Measurements from ENCODE around the gene DSC2.
"Not testable (repeated sequence)": the region's sequence is repeated elsewhere in the genome, so short reads cannot be mapped to it uniquely, and the experiment has no call there.

DSC2 gene

GRCh38 chr18:31102025-31102684 lies at the start of gene DSC2:
Gene DSC2, minus strand, starts transcription at chr18:31102421. Its CDS starts 450 bp downstream, at chr18:31101971.
- Histone ChIP-seq H3K9ac (ENCODE audit: low read length) (peak within 1 kb of the TSS; percentile 83), H3K4me3 (ENCODE audit: low read depth, low read length) (peak within 1 kb of the TSS; percentile 86), H3K27ac (ENCODE audit: low read depth, low read length) (peak within 1 kb of the TSS; percentile 97), H3K4me1 (ENCODE audit: control insufficient read depth, insufficient read depth, low read length) (peaks cover 23% of the 10 kb centered on the region), H3K9me3 (ENCODE audit: control insufficient read depth, insufficient read depth, low read depth, low read length) (no peaks in the 10 kb centered on the region), H3K27me3 (ENCODE audit: control insufficient read depth, insufficient read depth, low read length) (no peaks in the 10 kb centered on the region), H3K36me3 (ENCODE audit: control insufficient read depth, insufficient read depth, low read length) (no peaks in the 10 kb centered on the region)

GRCh38 chr18:31149351-31149750 lies 47.1 kb upstream of the DSC2 start:
- H3K27ac ChIP-seq (ENCODE audit: low read depth, low read length): no peak overlapping the region
- H3K4me3 ChIP-seq (ENCODE audit: low read depth, low read length): no peak overlapping the region
- H3K9me3 ChIP-seq (ENCODE audit: control insufficient read depth, insufficient read depth, low read depth, low read length): peaks cover 2% of the 10 kb centered on the region; the same call in 1 of the 2 replicates
- H3K36me3 ChIP-seq (ENCODE audit: control insufficient read depth, insufficient read depth, low read length): no peaks in the 10 kb centered on the region
- no peaks in the 10 kb centered on the region for H3K4me1 ChIP-seq (ENCODE audit: control insufficient read depth, insufficient read depth, low read length)
- H3K9ac ChIP-seq (ENCODE audit: low read length): no peak overlapping the region
- H3K27me3 ChIP-seq (ENCODE audit: control insufficient read depth, insufficient read depth, low read length): no peaks in the 10 kb centered on the region

- no peaks in the 10 kb centered on the region for H3K27me3 ChIP-seq (ENCODE audit: control insufficient read depth, insufficient read depth, low read length)
- no peak overlapping the region for H3K4me3 ChIP-seq (ENCODE audit: low read depth, low read length)
- H3K9me3 ChIP-seq (ENCODE audit: control insufficient read depth, insufficient read depth, low read depth, low read length): peaks cover 2% of the 10 kb centered on the region; the same call in 1 of the 2 replicates
- no peaks in the 10 kb centered on the region for H3K4me1 ChIP-seq (ENCODE audit: control insufficient read depth, insufficient read depth, low read length)
- H3K27ac ChIP-seq (ENCODE audit: low read depth, low read length): no peak overlapping the region
- H3K9ac ChIP-seq (ENCODE audit: low read length): no peak overlapping the region
- no peaks in the 10 kb centered on the region for H3K36me3 ChIP-seq (ENCODE audit: control insufficient read depth, insufficient read depth, low read length)
These were observed 46.4 kb upstream of the DSC2 start for GRCh38 chr18:31148600-31148999.

DNA sequence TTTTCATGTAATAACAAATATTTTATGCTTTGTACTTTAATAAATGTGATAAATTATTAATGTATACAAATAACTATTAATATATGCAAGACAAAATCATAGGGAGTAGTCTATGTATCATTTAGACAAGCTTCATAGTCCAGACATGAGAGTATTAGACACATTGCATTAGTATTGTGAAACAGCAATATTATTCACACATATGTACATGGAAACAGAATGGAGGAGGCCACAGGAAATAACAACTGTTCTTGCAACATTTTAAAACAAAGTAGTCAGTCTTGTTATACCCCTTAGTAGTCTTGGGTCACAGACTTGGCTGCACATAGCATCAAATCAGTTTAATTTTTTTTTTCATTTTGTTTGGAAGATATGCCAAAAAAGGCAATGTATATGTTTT lies 44.6 kb upstream of the DSC2 start:
- Histone ChIP-seq H3K4me1 (ENCODE audit: control insufficient read depth, insufficient read depth, low read length) (no peaks in the 10 kb centered on the region), H3K27ac (ENCODE audit: low read depth, low read length) (no peak overlapping the region), H3K9ac (ENCODE audit: low read length) (no peak overlapping the region), H3K27me3 (ENCODE audit: control insufficient read depth, insufficient read depth, low read length) (no peaks in the 10 kb centered on the region), H3K36me3 (ENCODE audit: control insufficient read depth, insufficient read depth, low read length) (no peaks in the 10 kb centered on the region), H3K4me3 (ENCODE audit: low read depth, low read length) (no peak overlapping the region), H3K9me3 (ENCODE audit: control insufficient read depth, insufficient read depth, low read depth, low read length) (peaks cover 2% of the 10 kb centered on the region; the same call in 1 of the 2 replicates)

- Histone ChIP-seq H3K27ac (ENCODE audit: low read depth, low read length) (no peak overlapping the region), H3K27me3 (ENCODE audit: control insufficient read depth, insufficient read depth, low read length) (no peaks in the 10 kb centered on the region), H3K4me1 (ENCODE audit: control insufficient read depth, insufficient read depth, low read length) (no peaks in the 10 kb centered on the region), H3K36me3 (ENCODE audit: control insufficient read depth, insufficient read depth, low read length) (no peaks in the 10 kb centered on the region), H3K9me3 (ENCODE audit: control insufficient read depth, insufficient read depth, low read depth, low read length) (no peaks in the 10 kb centered on the region), H3K9ac (ENCODE audit: low read length) (no peak overlapping the region), H3K4me3 (ENCODE audit: low read depth, low read length) (no peak overlapping the region)
These were observed 40.8 kb upstream of the DSC2 start for GRCh38 chr18:31143025-31143424.

- no peak overlapping the region for H3K9ac ChIP-seq (ENCODE audit: low read length)
- H3K36me3 ChIP-seq (ENCODE audit: control insufficient read depth, insufficient read depth, low read length): no peaks in the 10 kb centered on the region
- no peaks in the 10 kb centered on the region for H3K4me1 ChIP-seq (ENCODE audit: control insufficient read depth, insufficient read depth, low read length)
- no peaks in the 10 kb centered on the region for H3K27me3 ChIP-seq (ENCODE audit: control insufficient read depth, insufficient read depth, low read length)
- no peak overlapping the region for H3K4me3 ChIP-seq (ENCODE audit: low read depth, low read length)
- no peak overlapping the region for H3K27ac ChIP-seq (ENCODE audit: low read depth, low read length)
- H3K9me3 ChIP-seq (ENCODE audit: control insufficient read depth, insufficient read depth, low read depth, low read length): no peaks in the 10 kb centered on the region
These were observed 36.5 kb upstream of the DSC2 start for GRCh38 chr18:31138709-31139108.

DNA sequence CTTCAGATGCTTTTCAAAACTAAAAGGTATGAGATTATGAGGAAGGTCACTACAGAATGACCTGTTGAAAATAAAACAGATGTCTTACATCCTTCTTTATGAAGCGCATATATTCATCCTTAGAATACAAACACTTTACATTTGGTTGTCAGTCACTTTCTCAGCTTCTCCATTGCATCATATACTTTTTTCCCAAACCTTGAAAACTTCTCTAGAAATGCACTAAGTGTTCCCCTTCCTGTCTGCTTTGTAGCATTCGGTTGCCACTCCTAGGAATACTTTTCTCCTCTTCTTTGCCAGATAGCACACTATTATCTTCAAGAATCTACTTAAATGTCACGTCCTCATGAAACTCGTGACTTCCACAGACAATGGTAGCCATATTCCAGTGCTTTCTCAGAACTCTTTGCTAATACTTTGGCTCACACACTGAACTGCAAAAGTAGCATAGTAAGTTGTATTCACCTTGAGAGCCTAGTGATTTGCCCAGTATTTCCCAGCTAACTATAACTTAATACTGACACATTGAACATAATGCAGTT lies 32.8 kb upstream of the DSC2 start:
- Histone ChIP-seq H3K27me3 (ENCODE audit: control insufficient read depth, insufficient read depth, low read length) (no peaks in the 10 kb centered on the region), H3K4me1 (ENCODE audit: control insufficient read depth, insufficient read depth, low read length) (no peaks in the 10 kb centered on the region), H3K36me3 (ENCODE audit: control insufficient read depth, insufficient read depth, low read length) (no peaks in the 10 kb centered on the region), H3K4me3 (ENCODE audit: low read depth, low read length) (no peak overlapping the region), H3K9ac (ENCODE audit: low read length) (no peak overlapping the region), H3K27ac (ENCODE audit: low read depth, low read length) (no peak overlapping the region), H3K9me3 (ENCODE audit: control insufficient read depth, insufficient read depth, low read depth, low read length) (no peaks in the 10 kb centered on the region)

DNA sequence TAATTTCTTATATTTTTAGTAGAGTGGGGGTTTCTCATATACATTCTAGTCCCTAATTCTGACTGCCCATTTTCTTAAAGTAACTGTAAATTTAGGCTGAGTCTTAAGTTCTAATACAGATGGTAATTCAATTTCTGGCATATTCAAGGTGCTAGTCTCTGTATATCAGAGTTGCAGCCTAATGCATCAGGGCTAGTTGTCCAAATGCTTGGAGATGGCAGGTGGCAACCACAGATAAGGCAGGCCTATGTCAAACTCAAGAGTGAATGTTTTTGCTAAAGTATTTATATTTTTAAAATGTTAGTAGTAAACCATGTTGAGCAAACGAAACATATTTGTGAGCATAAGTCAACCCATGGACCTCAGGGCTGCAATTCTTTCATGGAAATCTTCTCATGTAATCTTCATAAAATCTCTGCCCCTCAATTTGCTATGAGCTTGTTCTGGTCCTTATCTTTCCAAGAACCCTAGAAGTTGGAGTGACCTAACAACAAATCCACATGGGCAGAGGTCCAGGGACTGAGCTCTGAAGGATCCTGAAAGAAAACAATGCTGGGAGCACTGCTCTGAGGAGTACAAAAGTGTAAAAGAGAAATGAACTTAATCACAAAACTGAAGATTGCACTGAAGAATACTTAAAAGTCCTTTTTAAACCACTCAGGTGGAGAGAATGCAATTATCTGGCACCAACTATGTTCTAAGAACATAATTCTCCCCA lies 27.3 kb upstream of the DSC2 start:
- Histone ChIP-seq H3K27ac (ENCODE audit: low read depth, low read length) (no peak overlapping the region), H3K27me3 (ENCODE audit: control insufficient read depth, insufficient read depth, low read length) (no peaks in the 10 kb centered on the region), H3K4me3 (ENCODE audit: low read depth, low read length) (no peak overlapping the region), H3K9ac (ENCODE audit: low read length) (no peak overlapping the region), H3K9me3 (ENCODE audit: control insufficient read depth, insufficient read depth, low read depth, low read length) (no peaks in the 10 kb centered on the region), H3K4me1 (ENCODE audit: control insufficient read depth, insufficient read depth, low read length) (no peaks in the 10 kb centered on the region), H3K36me3 (ENCODE audit: control insufficient read depth, insufficient read depth, low read length) (no peaks in the 10 kb centered on the region)

DNA sequence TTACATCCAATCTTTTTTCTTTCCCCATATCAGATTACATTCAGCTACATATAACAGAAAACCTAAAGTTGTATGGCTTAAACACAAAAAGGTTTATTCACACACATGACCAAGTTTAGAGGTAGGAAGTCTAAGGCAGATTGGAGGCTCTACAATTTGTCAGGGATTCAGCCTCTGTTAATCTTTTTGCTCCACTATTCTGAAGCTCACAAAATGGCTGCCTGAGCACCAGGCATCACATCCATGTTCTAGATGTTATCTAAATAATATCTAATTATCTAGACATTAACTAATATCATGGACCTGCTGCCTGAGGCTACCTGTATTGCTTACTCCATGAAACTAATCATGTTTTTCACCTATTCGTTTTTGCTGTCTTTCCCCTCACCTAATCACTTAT lies 23.7 kb upstream of the DSC2 start:
- H3K27ac ChIP-seq (ENCODE audit: low read depth, low read length): no peak overlapping the region
- no peaks in the 10 kb centered on the region for H3K27me3 ChIP-seq (ENCODE audit: control insufficient read depth, insufficient read depth, low read length)
- no peaks in the 10 kb centered on the region for H3K4me1 ChIP-seq (ENCODE audit: control insufficient read depth, insufficient read depth, low read length)
- H3K36me3 ChIP-seq (ENCODE audit: control insufficient read depth, insufficient read depth, low read length): no peaks in the 10 kb centered on the region
- no peak overlapping the region for H3K4me3 ChIP-seq (ENCODE audit: low read depth, low read length)
- no peaks in the 10 kb centered on the region for H3K9me3 ChIP-seq (ENCODE audit: control insufficient read depth, insufficient read depth, low read depth, low read length)
- H3K9ac ChIP-seq (ENCODE audit: low read length): no peak overlapping the region

GRCh38 chr18:31123125-31123524 lies 20.9 kb upstream of the DSC2 start:
- not testable (repeated sequence) for H3K27ac ChIP-seq (ENCODE audit: low read depth, low read length); H3K4me3 ChIP-seq (ENCODE audit: low read depth, low read length); H3K9me3 ChIP-seq (ENCODE audit: control insufficient read depth, insufficient read depth, low read depth, low read length); H3K4me1 ChIP-seq (ENCODE audit: control insufficient read depth, insufficient read depth, low read length); H3K27me3 ChIP-seq (ENCODE audit: control insufficient read depth, insufficient read depth, low read length); H3K9ac ChIP-seq (ENCODE audit: low read length); H3K36me3 ChIP-seq (ENCODE audit: control insufficient read depth, insufficient read depth, low read length)

- no peaks in the 10 kb centered on the region for H3K27me3 ChIP-seq (ENCODE audit: control insufficient read depth, insufficient read depth, low read length)
- no peak overlapping the region for H3K4me3 ChIP-seq (ENCODE audit: low read depth, low read length)
- H3K27ac ChIP-seq (ENCODE audit: low read depth, low read length): no peak overlapping the region
- no peak overlapping the region for H3K9ac ChIP-seq (ENCODE audit: low read length)
- H3K4me1 ChIP-seq (ENCODE audit: control insufficient read depth, insufficient read depth, low read length): 0 out of 2 replicates have a peak, but pooled peaks cover 4% of the 10 kb centered on the region
- no peaks in the 10 kb centered on the region for H3K9me3 ChIP-seq (ENCODE audit: control insufficient read depth, insufficient read depth, low read depth, low read length)
- H3K36me3 ChIP-seq (ENCODE audit: control insufficient read depth, insufficient read depth, low read length): no peaks in the 10 kb centered on the region
These were observed 18.4 kb upstream of the DSC2 start for GRCh38 chr18:31120594-31120993.
